A172 (cell line): ENCODE results near the gene ARFGEF3. TPM values are rescaled to one million over a fixed set of nuclear protein-coding genes. Genes with fewer than 3 reads are reported as not detected.

Source experiments
- DNase-seq: peaks from one replicate; pipeline ENCODE4 v3.0.0-alpha.2; 2015; ENCODE audit warnings: low spot score
- total RNA-seq: library from RNA; depleted of rRNA; stranded (reverse); fragments of >200 nt; shearing (Covaris generic); gene quantifications from 2 replicates; pipeline ENCODE4 v1.2.3, GENCODE V29; 2014

ARFGEF3 gene
- total RNA-seq, 1 experiment from 2014 or later: 3.1 TPM

DNA sequence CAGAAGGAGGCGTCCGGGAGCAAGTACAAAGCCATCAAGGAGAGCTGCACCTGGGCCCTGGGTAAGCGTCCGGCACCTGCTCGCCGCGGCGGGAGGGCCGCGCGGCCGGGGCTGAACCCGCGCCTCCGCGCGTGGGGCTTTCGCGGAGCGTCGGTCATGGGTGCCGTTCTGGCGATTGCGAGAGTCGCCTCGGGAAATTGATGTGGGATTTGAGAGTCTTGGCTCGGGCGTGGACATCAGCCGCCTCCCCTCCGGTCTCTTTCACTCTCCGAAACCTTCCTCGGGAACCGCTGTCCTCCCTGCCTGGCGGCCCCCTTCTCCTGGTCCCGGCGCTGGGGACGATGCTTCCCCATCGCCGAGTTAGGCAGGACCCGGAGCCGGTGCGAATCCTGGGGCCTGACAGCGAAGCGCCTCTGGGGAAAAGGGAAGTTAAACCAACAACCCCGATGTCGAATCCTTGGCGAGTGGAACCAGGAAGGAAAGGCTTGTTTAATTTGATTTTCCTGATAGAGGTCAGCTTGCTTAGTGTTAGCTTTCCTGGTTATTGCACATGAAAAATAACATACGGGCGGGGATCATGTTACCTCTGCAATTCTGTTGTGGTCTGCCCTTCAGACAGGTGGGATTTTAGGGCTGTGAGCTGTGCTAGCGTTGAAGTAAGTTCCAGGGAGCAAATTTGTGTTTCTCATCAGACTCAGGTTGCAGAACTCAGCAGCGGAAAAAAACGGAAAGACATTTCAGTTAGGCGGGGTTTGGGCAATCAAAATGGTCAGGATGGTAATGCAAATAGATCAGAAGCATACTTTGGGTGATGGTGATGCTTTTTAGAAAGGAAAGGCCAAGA is 594 bp downstream of the ARFGEF3 start:
- DNase-seq: no peak

DNA sequence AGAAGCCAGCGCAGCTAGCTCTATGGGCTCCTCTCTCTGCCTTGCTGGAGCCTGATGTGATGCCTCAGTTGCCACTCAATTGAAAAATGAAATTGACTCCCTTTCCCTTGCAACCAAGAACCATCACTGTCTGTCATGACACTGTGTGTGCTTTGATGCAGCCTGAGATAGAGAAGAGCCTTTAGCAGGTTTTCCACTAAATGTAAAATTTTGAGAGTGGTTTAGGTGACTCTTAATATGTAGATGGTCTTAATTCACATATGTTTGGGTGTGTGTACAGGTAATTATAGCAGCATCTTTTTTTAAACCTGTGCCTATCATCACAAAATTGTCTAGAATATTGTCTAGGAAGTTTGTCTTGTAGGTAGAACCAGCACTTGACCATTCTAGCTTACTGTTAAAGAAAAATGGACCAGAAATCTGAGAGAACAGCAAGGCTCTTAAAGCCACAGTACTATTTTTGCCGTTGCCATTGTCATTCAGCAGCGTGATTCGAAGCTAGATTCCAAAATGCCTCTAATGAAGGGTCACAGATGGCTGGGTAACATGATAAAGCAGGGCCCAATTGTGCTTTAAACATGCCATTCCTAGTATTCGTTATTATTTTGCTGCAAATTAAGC is 1.3 kb downstream of the ARFGEF3 start:
- no peak for DNase-seq

DNA sequence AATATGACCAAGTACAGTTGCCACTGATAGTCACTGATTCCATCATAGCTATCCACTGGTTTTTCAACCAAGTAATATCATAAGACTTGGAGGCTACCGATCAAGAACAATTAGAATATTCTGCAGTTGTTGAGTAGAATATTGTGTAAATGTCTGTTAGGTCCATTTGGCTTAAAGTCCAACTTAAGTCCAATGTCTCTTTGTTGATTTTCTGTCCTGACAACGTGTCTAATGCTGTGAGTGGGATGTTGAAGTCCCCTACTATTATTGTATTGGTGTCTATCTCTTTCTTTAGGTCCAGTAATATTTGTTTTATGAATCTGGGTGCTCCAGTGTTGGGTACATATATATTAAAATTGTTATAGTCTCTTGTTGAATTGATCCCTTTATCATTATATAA is 13.9 kb downstream of the ARFGEF3 start:
- no peak for DNase-seq

DNA sequence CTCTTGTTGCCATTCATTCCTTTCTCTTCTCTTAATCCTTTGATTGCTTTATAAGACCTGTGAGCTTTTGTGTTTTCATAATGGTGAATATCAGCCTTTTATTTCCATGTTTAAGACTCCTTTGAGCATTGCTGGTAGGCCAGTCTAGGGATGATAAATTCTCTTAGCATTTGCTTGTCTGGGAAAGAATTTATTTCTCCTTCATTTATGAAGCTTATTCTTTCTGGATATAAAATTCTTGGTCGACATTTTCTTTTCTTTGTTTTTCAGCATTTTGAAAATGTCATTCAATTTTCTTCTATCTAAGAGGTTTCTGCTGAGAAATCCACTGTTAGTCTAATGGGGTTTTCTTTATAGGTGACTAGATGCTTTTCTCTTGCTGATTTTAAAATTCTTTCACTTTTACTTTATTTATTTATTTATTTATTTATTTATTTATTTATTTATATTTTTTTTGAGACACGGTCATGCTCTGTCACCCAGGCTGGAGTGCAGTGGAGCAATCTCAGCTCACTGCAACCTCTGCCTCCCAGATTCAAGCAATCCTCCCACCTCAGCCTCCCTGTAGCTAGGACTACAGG is 15.0 kb downstream of the ARFGEF3 start:
- no peak for DNase-seq

DNA sequence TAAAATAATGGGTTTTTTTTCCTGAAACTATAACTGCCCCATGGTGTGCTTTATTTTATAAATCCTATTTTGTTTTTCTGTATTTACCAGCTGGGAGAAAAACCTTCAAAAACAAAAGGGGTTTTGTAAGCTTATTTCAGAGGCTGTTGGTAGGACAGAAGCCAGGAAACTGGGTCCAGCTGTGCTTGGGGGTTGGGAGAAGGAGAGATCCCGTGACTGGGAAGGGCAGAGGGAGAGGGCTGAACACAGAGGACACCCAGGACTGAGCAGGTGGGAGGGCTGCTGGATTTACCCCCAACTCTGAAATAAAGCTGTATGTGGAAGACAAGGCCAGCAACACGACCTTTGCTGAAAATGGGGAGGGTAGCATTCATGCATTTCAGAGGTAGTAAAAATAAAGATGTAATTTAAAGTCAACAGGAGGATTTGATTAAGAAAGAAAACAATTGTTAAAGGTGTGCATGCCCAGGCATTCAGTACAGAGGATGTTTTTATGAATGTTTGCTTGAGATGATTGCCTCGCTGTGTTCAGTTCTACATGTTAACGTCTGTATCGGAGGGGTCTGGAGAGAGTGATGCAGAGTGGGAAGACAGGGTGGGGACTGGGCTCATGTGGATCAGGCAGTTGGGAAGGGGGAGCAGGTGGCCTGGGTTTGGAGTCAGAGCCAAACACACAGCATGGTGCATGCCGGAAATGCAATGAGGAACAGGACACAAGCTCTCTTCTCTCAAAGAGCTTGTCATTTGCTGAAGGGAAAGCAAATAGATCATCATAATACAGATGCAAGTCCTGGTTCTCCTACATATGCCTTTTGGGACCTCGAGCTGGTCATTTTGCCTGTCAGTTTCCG is 21.4 kb downstream of the ARFGEF3 start:
- no peak for DNase-seq

DNA sequence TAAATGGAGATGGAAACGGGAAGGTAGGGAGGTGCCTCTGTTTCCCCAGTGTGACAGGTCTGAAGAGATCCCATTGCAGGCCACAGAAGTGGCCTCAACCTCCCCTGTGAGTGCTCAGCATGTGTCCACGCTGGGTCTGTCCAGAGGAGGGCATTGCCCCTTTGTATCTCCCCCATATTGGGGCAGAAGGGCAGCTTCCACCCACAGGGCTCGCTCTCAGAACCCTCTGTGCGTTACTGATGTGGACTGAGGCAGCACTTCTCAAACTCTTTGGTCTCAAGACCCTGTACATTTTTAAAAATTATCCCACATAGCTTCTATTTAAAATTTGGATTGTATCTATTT is 22.0 kb downstream of the ARFGEF3 start:
- no peak for DNase-seq

DNA sequence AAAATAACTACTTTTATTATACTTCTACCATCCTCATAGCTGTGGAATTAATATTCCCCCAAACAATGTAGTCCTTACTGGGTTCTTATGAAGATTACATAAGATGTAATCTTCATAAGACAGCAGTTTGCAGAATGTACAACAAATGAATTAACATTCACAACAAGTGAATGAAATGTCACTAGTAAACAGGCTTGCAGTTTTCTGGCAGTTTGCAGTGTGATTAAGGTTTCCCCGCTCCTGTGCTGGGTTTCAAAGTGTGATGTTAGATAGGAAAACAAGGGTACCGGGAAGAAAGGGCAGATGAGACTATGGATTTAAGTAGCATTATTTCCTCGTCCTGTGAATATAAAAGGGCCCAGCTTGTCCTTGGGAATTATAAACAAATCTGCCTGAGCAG is 22.5 kb downstream of the ARFGEF3 start:
- no peak for DNase-seq

DNA sequence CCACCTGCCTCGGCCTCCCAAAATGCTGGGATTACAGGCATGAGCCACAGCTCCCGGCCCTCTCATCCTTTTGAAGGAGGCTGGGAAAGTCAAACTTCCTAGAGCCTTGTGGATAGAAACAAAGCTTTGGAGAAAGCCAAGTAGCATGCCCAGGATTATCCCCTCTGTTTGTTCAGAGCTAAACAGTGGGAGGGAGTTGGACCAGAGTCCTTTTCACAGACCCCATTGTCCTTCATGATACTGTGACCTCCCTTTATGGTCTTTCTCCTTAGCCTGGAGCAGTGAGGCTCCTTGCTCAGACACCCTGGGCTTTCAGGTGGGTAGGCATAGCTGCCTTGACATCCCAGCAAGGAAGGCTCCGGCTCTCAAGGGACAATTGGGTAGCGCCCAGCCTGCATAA is 25.4 kb downstream of the ARFGEF3 start:
- DNase-seq: no peak

DNA sequence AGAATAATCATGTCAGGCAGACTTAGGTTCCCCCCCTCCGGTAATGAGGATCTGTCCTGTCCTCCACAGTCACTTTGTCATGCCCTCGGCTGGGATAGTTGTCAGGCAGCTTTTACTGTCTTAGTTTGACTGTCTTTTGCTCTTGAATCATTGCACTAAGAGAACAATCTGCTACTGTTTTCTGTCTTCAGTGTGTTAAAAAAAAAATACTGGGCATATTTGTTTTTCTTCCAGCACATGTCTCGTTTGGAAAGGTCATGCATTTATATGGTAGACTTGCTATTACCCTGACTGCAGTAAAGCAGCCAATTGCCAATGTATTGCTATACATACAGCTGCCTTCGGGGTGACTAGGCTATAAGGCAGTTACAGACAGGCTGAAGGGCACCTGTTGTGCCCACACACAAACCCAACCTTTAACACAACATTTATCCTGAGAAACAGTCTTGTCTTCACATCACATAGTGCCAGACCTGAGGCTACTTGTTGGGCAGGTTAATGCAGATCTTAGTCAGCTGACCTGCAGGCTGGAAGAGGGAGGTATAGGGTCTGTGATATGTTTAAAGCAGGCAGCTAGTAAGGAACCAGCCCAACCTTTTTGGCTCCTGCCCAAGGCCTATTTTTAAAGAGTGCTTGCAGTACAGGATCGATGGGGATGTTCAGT is 26.7 kb downstream of the ARFGEF3 start:
- no peak for DNase-seq

DNA sequence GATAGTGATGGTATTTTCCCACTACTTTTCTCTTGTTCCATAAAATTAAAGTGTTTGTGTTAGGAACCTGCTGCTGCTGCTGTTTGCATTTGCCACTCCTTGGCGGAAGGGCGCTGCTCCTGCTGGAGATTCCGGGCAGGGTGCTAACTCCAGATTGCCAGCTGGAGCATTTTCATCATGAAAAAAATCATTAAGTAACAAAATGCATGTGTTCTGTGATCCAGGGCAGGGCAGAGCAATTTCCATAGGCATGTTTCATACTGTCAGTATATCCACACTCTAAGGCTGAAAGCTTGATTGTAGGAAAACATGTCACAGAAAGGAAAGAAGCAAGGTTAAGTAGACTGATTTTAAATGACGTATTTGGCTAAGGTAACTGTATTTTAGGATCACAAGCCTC is 32.5 kb downstream of the ARFGEF3 start:
- DNase-seq: no peak

DNA sequence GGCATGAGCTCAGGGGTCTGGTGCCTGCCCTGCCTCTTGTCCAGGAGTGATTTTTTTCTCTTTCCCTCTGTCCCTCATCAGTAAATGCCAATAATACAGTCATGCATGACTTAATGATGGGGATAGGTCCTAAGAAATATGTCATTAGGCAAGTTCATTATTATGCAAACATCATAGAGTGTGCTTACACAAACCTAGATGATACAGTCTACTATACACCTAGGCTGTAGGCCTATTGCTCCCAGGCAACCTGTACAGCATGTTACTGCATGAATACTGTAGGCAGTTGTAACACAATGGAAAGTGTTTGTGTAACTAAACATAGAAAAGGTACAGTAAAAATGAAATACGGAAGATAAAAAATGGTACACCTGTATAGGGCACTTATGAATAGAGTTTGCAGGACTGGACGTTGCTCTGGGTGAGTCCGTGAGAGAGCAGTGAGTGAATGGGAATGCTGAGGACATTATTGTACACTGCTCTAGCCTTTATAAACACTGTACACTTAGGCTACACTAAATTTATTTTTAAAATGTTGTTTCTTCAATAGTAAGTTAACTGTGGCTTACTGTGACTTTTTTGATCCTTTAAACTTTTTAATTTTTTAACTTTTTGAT is 34.5 kb downstream of the ARFGEF3 start:
- DNase-seq: no peak

DNA sequence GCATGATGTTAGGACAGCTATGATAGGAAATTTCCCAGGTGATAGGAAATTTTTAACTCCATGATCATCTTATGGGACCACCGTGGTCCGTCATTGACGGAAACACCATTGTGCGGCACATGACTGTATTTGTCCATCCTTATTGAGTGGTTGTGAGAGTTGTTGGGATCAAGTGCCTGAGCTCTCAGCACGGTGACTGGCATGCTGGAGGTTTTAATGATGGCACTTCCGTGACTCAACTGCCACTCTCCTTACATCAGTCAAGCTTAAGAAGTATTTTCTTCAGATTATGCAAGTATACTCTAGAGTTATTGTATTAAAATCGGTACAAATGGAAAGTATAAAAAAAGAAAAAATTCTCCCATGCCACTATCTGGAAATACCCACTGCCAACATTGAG is 35.8 kb downstream of the ARFGEF3 start:
- no peak for DNase-seq

DNA sequence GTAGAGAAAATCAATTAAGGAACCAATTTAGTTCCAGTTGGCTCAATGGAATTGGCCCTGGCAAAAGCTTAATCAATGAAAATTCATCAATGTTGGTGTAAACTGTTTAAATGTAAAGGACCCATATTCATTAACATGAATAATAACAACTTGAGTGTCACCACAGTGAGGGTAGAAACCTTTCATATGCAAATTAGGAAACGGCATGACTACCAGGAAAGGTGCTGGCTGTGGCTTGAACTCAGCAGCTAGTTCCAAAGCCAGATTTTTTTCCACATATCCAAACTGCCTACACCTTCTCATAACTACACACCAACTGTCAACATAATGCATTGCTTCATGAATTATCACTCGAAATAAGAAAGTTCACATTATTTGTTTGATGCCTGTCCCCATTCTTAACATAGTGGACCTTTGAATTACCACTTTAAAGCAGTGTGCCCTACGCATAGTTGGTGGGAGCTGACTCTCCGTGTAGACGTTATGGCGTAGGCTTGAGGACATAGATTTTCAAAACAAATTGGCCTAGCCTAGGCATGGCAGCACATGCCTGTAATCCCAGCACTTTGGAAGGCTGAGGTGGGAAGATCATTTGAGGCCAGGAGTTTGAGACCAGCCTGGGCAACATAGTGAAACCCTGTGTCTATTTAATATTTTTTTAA is 36.8 kb downstream of the ARFGEF3 start:
- no peak for DNase-seq

DNA sequence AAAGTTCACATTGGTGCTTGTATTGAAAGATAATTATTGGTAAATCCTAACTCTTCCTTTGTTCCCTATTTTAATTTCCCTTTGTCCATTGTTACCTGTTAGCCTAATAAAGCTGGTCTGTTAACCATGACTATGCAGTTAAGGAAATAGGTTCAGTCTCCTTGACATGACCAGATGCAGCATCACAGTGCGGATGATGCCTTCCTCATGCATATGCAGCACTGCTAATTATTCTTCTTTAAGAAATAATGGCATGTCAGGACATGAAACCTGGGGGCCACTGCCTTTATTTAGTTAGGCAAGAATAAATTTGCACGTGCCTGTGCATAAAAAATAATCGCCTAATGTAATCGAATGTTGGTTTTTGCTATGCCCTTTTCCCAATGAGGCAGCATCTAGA is 40.1 kb downstream of the ARFGEF3 start:
- DNase-seq: no peak

DNA sequence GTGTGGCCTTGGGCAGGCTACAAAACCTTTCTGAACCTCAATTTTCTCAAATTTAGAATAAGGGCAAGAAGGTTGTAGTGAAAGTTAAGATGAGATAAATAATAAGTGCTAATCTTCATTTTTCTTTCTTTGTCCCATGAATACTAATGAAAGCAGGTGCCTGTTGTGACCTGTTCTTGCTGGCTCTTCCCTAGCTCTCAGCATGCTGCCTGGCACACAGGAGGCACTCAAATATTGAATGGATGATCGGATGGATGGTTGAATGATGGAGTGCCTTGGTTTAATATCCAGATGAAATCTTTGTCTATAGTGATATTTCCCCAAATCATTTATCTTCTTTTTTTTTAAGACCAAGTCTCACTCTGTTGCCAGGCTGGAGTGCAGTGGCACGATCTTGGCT is 41.6 kb downstream of the ARFGEF3 start:
- DNase-seq: no peak

DNA sequence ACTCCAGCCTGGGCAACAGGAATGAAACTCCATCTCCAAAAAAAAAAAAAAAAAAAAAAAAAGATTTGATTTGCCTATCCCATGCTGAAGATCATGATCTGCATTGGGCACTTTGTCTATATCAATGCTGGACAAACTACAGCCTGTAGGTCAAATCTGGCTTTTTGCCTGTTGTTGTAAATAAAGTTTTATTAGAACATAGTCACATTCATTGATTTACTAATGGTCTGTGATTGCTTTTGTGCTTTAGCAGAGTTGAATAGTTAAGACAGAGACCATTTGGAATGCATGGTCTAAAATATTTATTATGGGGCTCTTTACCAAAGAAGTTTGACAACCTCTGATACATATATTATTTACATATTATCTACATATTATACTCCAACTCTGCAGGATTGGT is 42.6 kb downstream of the ARFGEF3 start:
- no peak for DNase-seq

DNA sequence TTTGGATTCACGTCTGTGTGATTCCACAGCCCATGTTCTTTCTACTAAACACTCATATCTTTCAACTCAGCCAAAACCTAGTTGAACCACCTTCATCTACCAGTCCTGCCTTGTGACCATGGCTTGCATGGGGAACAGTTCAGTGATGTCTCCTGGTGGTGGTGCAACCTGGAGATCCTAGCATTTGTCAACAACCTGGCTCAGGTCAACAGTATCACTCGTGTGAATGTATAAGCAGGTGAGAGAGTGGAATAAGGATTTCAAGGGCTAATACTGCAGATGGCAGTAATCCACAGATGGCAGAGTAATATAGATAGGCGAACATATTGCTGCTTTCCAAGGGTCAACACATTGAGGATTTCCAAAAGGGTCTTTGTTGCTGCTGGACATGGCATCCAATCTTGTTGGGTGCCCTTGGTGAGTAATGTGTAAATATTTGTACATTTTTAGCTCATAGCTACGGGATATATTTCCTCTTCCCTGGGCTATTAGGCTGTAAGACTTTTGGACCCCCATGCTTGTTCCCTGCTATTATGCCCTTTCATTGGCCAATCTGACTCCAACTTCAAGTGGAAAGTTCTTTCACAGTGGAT is 43.1 kb downstream of the ARFGEF3 start:
- DNase-seq: no peak

DNA sequence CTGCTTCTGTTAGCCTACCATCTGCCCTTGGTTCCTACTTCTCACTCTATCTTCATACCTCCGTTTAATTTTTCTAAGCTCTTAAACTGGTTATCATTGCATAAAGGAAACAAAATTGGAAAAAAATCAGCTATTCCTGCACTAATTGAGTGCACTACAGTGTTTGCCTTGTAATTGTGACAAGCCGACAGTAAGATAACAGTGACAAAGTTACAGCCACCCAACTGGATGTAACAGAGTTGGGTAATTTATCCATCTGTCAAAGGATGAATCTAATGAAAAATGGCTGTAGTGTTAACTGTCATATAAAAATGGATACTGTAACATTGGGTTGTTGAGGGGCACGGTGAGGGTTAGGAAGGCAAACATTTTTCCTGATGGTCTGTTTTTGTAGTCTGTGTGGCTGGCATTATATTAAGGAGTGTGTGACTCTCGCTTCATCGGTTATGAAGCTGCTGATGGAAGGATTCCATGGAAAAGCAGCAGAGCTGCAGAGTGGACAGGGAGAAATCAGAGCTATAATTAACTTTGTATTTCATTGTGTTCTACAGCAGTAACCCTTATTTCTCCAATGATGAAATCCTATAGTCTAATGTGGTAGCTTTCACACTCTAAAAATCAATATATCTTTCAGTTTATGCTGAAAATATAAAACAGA is 43.8 kb downstream of the ARFGEF3 start:
- DNase-seq: no peak

DNA sequence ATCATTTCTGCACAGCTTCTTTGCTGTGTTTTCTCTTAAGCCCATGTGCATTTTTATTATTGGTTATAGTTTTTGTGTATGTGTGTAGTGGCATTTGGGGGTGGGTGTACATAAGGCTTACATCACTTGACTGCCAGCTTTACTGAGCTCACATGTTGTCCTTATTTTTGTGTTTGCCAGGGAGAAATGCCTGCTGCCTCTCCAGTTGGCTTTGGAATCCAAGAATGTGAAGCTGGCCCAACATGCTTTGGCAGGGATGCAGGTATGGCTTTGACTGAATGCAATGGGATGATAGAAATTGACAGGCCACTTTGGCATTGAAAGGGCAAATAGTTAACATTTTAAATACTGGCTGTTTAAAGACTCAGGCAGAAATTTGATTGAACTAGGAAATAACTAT is 45.1 kb downstream of the ARFGEF3 start:
- DNase-seq: no peak

DNA sequence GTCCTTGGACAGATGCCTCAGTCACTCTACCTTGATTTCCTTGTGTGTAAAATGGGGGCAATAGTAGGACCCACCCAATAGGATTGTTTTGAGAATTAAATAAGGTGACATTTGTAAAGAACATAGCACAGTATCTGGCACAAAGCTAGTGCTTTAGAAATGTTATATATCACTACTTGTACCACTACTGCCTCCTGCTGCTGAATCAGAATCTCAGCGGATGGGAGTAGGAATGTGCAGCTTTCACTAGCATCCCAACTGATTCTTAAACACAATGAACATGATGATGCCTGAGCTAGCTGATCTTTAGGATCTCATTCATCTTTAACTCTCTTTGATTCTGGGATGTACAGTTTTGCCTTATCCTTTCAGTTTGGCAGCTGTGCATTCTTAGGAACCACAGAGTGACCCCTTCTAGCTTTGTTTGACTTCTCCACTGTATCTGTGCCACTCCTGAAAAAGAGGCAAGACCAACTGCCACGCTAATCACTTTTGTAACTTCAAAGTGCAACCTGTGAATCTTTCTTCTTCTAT is 49.4 kb downstream of the ARFGEF3 start:
- no peak for DNase-seq
